A172 (cell line): Measurements from ENCODE around the gene PLK1. TPM values are rescaled to one million over a fixed set of nuclear protein-coding genes. Genes with fewer than 3 reads are reported as not detected.
A peak's percentile ranks its signal among the peaks of the same experiment; 100 is the strongest.
"Not testable (repeated sequence)": the region's sequence is repeated elsewhere in the genome, so short reads cannot be mapped to it uniquely, and the experiment has no call there.

Experiments
- DNase-seq: peaks from one replicate; pipeline ENCODE4 v3.0.0-alpha.2; 2015; ENCODE audit warnings: low spot score
- total RNA-seq: library from RNA; depleted of rRNA; stranded (reverse); fragments of >200 nt; shearing (Covaris generic); gene quantifications from 2 replicates; pipeline ENCODE4 v1.2.3, GENCODE V29; 2014; rRNA removed

The PLK1 gene
- total RNA-seq = 56.0 and 62.7 TPM in 2 replicates

- peak; percentile 71 for DNase-seq
Observed at GRCh38 chr16:23678430-23679273, at the start of gene PLK1. TSS of gene PLK1 (plus strand) at chr16:23678889. CDS start at chr16:23678933, 44 bp downstream.

GRCh38 chr16:23629516-23629915 lies 49.2 kb upstream of the PLK1 start:
- DNase-seq = no peak

- DNase-seq = not testable (repeated sequence)
Observed at GRCh38 chr16:23631874-23632273, 46.8 kb upstream of the PLK1 start.

GRCh38 chr16:23634461-23635036 lies 44.1 kb upstream of the PLK1 start:
- no peak for DNase-seq

- no peak for DNase-seq
Observed at GRCh38 chr16:23635958-23636357, 42.7 kb upstream of the PLK1 start.

- DNase-seq = peak; percentile 4
Observed at GRCh38 chr16:23640615-23640930, 38.1 kb upstream of the PLK1 start.

- peak; percentile 84 for DNase-seq
Observed at GRCh38 chr16:23640931-23641765, 37.5 kb upstream of the PLK1 start, which contains the start of the genes DCTN5 and PALB2. TSS of gene DCTN5 (plus strand) at chr16:23641466. CDS start at chr16:23641543, 77 bp downstream. TSS of gene PALB2 (minus strand) at chr16:23641310. CDS start at chr16:23641157, 153 bp downstream.

GRCh38 chr16:23642246-23642774 lies 36.4 kb upstream of the PLK1 start:
- no peak for DNase-seq

GRCh38 chr16:23650674-23651416 lies 27.8 kb upstream of the PLK1 start:
- no peak for DNase-seq

GRCh38 chr16:23651943-23652468 lies 26.7 kb upstream of the PLK1 start:
- DNase-seq = no peak

GRCh38 chr16:23663918-23664317 lies 14.8 kb upstream of the PLK1 start:
- DNase-seq = no peak

- no peak for DNase-seq
Observed at GRCh38 chr16:23666571-23667354, 11.9 kb upstream of the PLK1 start.

- DNase-seq = no peak
Observed at GRCh38 chr16:23667355-23667659, 11.4 kb upstream of the PLK1 start.

- no peak for DNase-seq
Observed at GRCh38 chr16:23668225-23668624, 10.5 kb upstream of the PLK1 start.

- DNase-seq = no peak
Observed at GRCh38 chr16:23668873-23669272, 9.8 kb upstream of the PLK1 start.

GRCh38 chr16:23670137-23670776 lies 8.4 kb upstream of the PLK1 start:
- peak; percentile 63 for DNase-seq

- DNase-seq = no peak
Observed at GRCh38 chr16:23673971-23674614, 4.6 kb upstream of the PLK1 start.

- DNase-seq = no peak
Observed at GRCh38 chr16:23676924-23677480, 1.7 kb upstream of the PLK1 start.
